Epithelial cell of esophagus (primary cell): ENCODE data around the gene WDR89.

Experiments
- DNase-seq: peaks from one replicate; pipeline ENCODE4 v3.0.0; 2010; ENCODE audit warnings: low read depth
- H3K4me3 ChIP-seq: 2 replicates; pipeline ENCODE4 v1.5.1; 2011; ENCODE audit warnings: mild to moderate bottlenecking, low read length, control low read depth
- CTCF ChIP-seq: IDR thresholded peaks from 2 replicates; pipeline ENCODE4 v1.5.1; 2011; ENCODE audit warnings: low read depth, mild to moderate bottlenecking, low read length, control low read depth, inconsistent platforms; ENCODE audit not compliant: insufficient read depth; ENCODE audit errors: missing control alignments

The WDR89 gene

GRCh38 chr14:63654936-63655335 lies 13.3 kb upstream of the WDR89 start:
- no peak for DNase-seq
- no peak for TF ChIP-seq CTCF
- H3K4me3 ChIP-seq = no peak overlapping the region

GRCh38 chr14:63654346-63654745 lies 12.7 kb upstream of the WDR89 start:
- no peak for DNase-seq
- no peak overlapping the region for H3K4me3 ChIP-seq
- TF ChIP-seq CTCF = no peak

DNA sequence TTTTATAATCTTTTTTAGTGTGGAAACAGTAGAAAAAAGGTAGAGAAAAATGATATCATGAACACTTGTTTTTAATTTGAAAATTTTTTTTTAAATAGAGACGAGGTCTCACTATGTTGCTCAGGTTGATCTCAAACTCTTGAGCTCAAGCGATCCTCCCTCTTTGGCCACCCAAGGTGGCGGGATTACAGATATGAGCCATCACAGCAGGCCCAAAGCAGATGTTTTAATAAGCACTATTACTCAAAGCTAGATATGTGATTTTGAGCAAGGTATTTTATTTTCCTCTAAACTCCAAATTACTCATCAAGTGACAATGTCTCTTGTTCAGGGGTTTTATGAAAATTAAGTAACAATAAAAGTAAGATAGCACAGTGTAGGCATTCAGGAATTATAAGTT lies 10.7 kb upstream of the WDR89 start:
- no peak for TF ChIP-seq CTCF
- DNase-seq = no peak
- H3K4me3 ChIP-seq = no peak overlapping the region

DNA sequence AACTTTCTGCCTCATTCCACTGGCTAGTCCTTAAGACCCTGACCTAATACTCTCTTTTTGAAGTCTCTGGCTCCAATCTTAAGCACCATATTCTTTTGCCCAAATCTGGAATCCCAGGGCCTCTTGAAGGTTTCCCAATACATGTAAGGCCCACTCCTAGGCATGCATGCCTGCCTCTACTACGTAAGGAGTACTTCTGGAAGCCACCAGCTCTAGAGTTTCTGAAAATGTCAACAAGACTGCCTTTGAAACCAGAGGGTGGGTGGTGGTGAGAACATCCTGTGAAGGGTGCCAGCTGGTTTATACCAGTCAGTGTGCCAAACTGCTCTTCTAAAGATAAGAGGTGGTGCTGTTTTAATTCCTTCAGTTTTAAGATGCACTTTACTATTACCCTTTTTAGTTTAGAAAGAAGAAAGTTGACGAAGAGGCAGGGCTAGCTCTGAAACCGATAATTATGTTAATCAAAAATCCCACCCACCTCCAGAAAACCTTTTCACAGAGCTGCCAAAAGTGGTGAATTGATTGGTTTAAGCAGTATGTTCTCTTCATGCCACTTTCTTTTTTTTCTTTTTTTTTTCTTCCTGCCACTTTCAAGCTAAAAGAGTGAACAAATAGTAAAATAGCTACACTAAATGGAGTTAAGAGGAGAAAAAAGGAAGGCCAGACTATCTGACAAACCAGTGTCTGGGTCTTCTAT lies 8.7 kb upstream of the WDR89 start:
- DNase-seq = no peak
- no peak overlapping the region for H3K4me3 ChIP-seq
- TF ChIP-seq CTCF = no peak

- no peak for DNase-seq
- no peak overlapping the region for H3K4me3 ChIP-seq
- no peak for TF ChIP-seq CTCF
These were observed 6.2 kb upstream of the WDR89 start for GRCh38 chr14:63647696-63648410.

- H3K4me3 ChIP-seq = no peak overlapping the region
- TF ChIP-seq CTCF = no peak
- peak; percentile 53 for DNase-seq
These were observed 3.1 kb upstream of the WDR89 start for GRCh38 chr14:63644741-63645140.
